Brain microvascular endothelial cell (primary cell): ENCODE results near the gene MYCN.
"Not testable (repeated sequence)": the region's sequence is repeated elsewhere in the genome, so short reads cannot be mapped to it uniquely, and the experiment has no call there.

Source experiments
- DNase-seq: peaks from one replicate; pipeline ENCODE4 v3.0.0-alpha.2; 2020
- H3K27ac ChIP-seq: fragments of 250-450 bp; sonication (Bioruptor Pico); 2 replicates; pipeline ENCODE4 v1.5.1; 2020; ENCODE audit warnings: mild to moderate bottlenecking, moderate library complexity
- H3K27me3 ChIP-seq: fragments of 250-450 bp; sonication (Bioruptor Pico); replicated peaks from 2 replicates; pipeline ENCODE4 v1.5.1; 2020; ENCODE audit warnings: mild to moderate bottlenecking
- H3K36me3 ChIP-seq: fragments of 250-450 bp; sonication (Bioruptor Pico); replicated peaks from 2 replicates; pipeline ENCODE4 v1.5.1; 2020; ENCODE audit warnings: mild to moderate bottlenecking
- H3K4me3 ChIP-seq: 2 replicates; pipeline ENCODE4 v1.5.1; 2011; ENCODE audit warnings: low read depth, mild to moderate bottlenecking, control low read depth, low read length, moderate library complexity
- in situ Hi-C: cut with HindIII; loops from 2 replicates; pipeline ENCODE4 v1.10.0; 2017; ENCODE audit warnings: low sequenced_read_pairs, low pct_ligation_motif_present
- TF ChIP-seq, protein P1 (sequence below): IDR thresholded peaks from 2 replicates; pipeline ENCODE4 v1.5.1; 2011; ENCODE audit warnings: low read depth, mild to moderate bottlenecking, moderate library complexity, low read length, control low read depth, inconsistent platforms; ENCODE audit errors: missing control alignments

Gene MYCN

DNA sequence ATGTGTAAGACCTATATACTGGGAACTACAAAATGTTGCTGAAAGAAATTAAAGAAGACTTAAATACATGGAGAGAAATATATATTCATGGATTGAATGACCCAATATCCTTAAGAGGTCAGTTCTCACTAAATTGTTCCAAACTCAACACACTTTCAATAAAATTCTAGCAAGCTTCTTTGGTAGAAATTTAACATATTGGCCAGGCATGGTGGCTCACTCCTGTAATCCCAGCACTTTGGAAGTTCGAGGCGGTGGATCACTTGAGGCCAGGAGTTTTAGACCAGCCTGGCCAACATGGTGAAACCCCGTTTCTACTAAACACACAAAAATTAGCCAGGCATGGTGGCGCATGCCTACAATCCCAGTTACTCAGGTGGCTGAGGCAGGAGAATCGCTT, 33.6 kb upstream of the MYCN start:
- in situ Hi-C loops = no loop called here
- TF ChIP-seq, protein P1, sequence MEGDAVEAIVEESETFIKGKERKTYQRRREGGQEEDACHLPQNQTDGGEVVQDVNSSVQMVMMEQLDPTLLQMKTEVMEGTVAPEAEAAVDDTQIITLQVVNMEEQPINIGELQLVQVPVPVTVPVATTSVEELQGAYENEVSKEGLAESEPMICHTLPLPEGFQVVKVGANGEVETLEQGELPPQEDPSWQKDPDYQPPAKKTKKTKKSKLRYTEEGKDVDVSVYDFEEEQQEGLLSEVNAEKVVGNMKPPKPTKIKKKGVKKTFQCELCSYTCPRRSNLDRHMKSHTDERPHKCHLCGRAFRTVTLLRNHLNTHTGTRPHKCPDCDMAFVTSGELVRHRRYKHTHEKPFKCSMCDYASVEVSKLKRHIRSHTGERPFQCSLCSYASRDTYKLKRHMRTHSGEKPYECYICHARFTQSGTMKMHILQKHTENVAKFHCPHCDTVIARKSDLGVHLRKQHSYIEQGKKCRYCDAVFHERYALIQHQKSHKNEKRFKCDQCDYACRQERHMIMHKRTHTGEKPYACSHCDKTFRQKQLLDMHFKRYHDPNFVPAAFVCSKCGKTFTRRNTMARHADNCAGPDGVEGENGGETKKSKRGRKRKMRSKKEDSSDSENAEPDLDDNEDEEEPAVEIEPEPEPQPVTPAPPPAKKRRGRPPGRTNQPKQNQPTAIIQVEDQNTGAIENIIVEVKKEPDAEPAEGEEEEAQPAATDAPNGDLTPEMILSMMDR = no peak
- no peak overlapping the region for H3K4me3 ChIP-seq
- DNase-seq = no peak
- H3K36me3 ChIP-seq = no peaks in the 10 kb centered on the region
- H3K27me3 ChIP-seq = no peaks in the 10 kb centered on the region
- H3K27ac ChIP-seq = no peak overlapping the region

DNA sequence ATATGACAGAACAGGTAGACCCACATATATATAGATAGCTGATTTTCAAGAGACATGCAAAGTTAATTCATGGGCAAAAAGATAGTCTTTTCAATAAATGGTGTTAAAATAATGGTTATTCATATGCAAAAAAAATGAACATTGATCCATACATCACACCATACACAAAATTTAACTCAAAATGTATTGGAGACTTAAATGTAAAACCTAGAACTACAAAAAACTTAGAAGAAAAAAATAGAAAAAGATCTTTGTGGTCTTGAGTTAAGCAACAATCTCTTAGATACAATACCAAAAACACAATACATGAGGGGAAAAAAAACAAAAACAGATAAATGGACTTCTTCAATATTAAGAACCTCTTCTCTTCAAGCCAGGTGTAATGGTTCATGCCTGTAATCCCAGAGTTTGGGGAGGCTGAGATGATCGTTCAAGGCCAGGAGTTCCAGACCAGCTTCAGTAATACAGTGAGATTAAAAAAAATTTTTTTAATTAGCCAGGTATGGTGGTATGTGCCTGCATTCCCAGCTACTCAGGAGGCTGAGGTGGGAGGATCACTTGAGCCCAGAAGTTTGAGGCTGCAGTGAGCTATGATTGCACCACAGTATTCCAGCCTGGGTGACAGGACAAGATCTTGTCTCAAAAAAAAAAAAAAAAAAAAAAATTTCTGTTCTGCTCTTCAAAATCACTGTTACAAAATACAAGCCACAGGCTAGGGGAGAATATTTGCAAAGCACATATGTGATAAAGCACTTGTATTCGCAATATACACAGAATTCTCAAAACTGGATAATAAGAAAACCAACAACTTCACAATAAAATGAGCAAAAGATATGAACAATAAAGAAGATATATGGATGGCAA, 32.7 kb upstream of the MYCN start:
- H3K36me3 ChIP-seq = no peaks in the 10 kb centered on the region
- no peak overlapping the region for H3K4me3 ChIP-seq
- in situ Hi-C loops = no loop called here
- TF ChIP-seq, protein P1 = no peak
- H3K27ac ChIP-seq = no peak overlapping the region
- no peaks in the 10 kb centered on the region for H3K27me3 ChIP-seq
- no peak for DNase-seq

GRCh38 chr2:15908371-15908770, 32.0 kb upstream of the MYCN start:
- Histone ChIP-seq H3K27me3 (no peaks in the 10 kb centered on the region), H3K4me3 (no peak overlapping the region), H3K27ac (no peak overlapping the region), H3K36me3 (no peaks in the 10 kb centered on the region)
- in situ Hi-C loops = no loop called here
- no peak for DNase-seq
- TF ChIP-seq, protein P1 = no peak

DNA sequence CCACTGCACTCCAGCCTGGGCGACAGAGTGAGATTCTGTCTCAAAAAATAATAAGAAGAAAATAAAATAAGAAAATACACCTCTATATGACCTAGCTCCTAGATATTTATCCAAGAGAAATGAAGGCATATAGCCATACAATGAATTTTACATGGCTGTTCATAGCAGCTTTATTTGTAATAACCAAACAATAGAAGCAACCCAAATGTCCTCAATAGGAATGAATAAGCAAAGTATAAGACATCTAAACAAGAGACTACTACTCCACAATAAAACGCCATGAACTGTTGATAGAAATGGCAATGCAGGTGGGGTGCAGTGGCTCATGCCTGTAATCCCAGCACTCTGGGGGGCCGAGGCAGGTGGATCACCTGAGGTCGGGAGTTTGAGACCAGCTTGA, 31.2 kb upstream of the MYCN start:
- Histone ChIP-seq H3K27ac (no peak overlapping the region), H3K36me3 (no peaks in the 10 kb centered on the region), H3K4me3 (no peak overlapping the region), H3K27me3 (no peaks in the 10 kb centered on the region)
- no peak for DNase-seq
- TF ChIP-seq, protein P1 = no peak
- in situ Hi-C loops = no loop called here

DNA sequence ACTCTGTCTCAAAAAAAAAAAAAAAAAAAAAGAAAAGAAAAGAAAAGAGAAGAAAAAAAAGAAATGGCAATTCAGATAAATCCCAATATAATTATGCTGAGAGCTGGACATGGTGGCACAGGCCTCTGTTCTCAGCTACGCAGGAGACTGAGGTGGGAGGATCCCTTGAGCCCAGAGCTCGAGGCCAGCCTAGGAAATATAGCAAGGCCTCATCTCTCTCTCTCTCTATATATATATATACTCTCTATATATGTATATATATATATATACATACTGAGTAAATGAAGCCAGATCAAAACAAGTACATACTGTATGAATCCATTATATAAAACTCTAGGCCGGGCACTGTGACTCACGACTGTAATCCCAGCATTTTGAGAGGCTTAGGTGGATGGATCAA, 30.6 kb upstream of the MYCN start:
- Histone ChIP-seq H3K4me3 (no peak overlapping the region), H3K27me3 (no peaks in the 10 kb centered on the region), H3K36me3 (no peaks in the 10 kb centered on the region), H3K27ac (no peak overlapping the region)
- in situ Hi-C loops = no loop called here
- TF ChIP-seq, protein P1 = no peak
- DNase-seq = no peak

GRCh38 chr2:15911270-15911669, 29.1 kb upstream of the MYCN start:
- H3K27ac ChIP-seq, in situ Hi-C loops, H3K27me3 ChIP-seq: not testable (repeated sequence)

More at GRCh38 chr2:15911270-15911669, 29.1 kb upstream of the MYCN start:
- H3K4me3 ChIP-seq, DNase-seq, H3K36me3 ChIP-seq: not testable (repeated sequence)
